HG03039 (cell line): ENCODE results near the gene RREB1.

Source experiments
- ATAC-seq: cut with Tn5 transposase; IDR thresholded peaks from one replicate; pipeline ENCODE4 v1.9.1; 2021; ENCODE audit warnings: mild to moderate bottlenecking, moderate library complexity; ENCODE audit not compliant: unreplicated experiment

Gene RREB1

GRCh38 chr6:7239590-7239948 lies 131.8 kb downstream of the RREB1 start:
- no peak for ATAC-seq

DNA sequence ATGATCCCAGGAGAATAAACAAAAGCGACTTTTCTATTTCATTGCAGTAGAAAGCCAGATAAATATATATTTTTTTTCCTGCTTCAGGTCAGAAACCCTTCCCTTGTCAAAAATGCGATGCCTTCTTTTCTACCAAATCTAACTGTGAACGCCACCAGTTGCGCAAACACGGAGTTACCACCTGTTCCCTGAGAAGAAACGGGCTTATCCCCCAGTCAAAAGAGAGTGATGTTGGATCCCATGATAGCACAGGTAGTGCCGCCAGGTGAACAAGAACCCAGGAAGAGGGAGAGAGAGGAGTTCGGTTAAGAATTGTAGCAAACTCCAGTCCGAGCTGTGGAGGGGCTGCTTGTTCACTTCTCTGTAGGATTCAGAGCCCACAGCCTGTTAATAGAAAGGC lies 132.6 kb downstream of the RREB1 start:
- no peak for ATAC-seq

DNA sequence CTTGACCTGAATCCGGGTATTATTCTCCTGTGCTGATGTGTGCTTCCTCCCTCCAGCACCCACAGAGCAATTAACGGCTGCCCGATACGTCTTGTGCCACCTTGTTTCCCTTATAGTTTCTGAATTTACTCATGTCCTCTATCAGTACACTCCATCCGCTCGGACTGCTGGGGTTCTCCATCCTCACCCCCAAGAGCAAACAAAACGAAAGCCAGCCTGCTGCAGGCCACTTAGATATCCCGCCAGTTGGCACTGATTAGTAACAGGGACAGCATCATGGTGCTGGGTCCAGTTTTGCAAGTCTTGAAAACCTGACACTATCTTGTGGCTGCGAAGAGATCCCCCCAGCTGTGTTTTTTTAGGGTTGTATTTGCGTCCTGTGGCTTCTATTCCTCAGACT lies 133.4 kb downstream of the RREB1 start:
- ATAC-seq, result no peak

DNA sequence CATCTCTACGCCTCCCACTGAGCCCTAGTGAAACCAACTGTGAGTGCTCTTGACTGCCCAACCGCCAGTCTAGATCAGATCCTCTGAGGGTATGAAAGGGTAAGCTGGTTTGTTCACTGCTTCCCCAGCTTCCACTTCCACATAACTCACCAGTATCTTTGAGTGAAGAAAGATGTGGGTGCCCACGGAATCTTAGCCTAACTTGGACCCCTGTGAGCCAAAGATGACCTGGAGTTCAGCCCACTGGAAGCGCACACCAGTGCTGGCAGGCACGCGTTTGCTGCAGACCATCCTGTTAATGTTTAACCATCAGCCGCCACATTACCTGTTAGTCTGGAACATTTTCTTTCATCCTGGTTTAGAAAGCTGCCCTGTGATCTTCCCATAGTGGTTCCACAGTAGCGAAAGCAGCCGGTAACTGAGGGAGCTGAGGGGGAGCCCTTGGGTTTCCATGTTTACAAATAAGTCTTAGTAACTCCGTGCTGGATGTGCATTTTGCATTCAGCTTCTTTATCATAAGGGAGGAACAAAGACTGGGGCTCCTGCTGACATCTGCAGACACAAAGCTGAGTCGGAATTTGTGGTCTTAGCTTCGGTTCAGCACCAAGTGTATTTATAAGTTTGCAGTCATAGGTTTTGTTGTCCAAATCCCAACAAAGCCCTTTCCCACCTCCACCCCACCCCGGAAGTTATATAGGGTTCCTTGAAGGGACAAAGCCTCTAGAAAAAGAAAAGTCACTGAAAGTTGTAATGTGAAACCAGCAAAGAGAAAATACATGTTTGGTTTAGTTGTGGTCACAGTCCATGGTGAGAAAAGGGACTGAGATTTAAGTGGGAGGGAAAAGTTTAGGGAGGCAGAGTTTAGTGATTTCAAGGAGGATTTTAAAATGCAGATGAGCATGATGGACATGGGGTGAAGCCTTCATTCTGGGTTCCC lies 134.2 kb downstream of the RREB1 start:
- ATAC-seq, result no peak

DNA sequence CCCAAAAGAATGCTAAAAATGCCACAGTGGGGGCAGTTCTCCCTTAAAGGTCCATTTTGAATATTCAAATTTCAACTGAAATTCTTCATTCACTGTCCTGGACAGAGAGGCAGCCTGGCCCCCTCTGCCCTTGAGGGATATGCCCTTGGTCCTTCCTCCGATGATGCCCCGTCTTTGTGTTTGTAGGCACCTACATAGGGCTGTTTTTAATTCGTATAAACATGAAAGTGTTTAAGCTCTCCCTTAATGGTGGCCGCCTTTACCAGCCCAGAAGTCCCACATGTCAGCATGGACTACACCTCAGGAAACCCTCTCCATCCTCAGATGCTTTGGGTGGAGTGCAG lies 135.0 kb downstream of the RREB1 start:
- no peak for ATAC-seq

- no peak for ATAC-seq
These were observed 135.6 kb downstream of the RREB1 start for GRCh38 chr6:7243179-7243981.

DNA sequence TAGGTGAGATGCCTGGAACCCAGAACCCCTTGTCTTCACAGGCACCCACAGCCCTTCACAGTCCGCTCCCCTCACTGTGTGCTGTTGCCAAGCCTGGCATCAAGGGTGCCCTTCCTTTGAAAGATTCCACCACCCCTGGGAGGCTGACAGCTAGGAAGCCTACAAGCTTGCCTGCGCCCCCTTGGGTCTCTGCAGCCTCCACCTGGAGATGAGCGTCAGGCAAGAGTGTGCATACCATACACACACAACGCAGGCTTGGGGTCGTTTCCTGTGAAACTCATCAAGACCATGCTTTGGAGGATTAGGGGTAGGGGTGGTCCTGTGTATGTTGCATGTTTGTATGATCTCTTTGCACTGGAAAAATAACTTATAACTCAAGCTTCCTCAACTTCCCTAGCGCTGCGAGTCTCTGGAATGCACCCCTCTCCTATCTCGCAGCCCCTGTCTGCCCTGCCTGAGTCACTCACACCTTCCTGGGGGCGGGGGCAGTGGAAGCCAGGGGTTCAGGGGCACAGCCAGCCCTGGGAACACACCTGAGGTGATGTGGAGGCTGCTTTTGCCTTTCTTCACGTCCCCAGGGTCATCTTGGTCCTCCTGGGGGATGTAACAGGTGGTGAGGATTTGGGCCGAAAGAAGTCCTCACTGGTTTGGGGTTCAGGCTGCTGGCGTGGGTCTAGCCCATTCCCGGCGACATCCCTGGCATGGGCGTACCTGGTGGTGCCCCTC lies 138.1 kb downstream of the RREB1 start:
- no peak for ATAC-seq

- ATAC-seq, result no peak
These were observed 138.8 kb downstream of the RREB1 start for GRCh38 chr6:7246401-7247178.

DNA sequence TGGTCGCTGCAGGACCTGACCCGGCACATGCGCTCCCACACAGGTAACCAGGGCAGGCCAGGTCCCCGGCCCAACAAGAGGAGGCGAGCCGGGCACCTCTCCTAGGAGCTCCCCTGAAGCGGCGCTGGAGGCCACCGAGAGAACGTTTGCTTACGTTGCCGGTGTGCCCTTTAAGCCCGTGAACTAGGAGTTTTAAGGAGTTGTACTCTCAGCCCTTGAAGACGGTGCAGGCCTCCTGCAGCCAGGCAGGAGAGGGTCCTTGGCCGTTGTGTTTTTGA lies 139.4 kb downstream of the RREB1 start:
- ATAC-seq, result no peak

GRCh38 chr6:7247828-7248227 lies 140.1 kb downstream of the RREB1 start:
- ATAC-seq, result no peak

DNA sequence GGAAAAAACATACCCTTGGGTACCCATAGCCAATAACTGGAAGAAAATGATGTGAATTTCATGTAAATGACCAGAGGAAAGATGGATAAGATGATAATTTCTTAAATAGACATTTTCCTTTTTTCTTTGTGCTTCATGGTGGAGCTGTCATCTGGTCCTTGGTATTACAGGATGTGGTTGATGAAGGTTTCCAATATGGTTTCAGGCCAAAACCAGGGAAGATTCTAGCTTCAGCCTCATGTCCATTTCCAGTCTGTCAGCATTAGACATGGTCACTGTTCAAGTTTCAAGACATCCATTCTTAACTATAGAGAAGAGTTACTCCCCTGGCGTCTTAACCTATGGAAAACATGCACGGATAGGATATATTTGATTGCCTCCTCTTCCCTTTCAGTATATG lies 141.6 kb downstream of the RREB1 start:
- no peak for ATAC-seq

DNA sequence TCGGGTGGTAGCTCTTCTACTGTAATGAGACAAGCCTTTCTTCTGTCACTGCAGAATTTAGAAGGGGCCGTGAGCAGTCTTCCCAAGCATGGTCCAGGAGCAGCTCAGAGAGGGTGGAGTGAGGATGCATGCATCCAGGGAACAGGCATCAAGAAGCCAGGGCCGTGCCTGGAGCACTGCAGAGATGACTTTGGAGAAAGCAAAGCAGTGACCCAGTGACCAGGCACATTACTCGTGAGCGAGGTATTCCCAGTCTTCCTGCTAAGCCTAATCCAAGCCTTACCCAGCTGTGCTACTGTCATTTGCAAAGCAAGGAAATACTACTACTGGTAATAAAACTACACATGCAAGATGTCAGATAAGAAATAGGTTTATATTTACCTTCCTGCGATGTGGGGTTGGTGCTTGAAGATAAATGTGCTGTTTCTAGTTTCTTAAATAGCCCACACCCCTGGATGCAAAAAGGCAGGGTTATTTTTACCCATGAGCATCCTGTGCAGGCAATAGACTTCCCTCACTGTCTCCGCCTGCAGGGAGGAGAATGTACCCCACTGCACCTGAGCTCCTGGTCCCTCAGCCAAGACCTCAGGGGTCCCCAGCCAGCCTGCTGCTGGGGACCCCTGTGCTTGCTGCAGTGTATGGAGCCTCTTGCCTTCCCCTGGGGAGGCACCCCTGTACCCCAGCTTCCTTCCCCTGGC lies 142.3 kb downstream of the RREB1 start:
- no peak for ATAC-seq

DNA sequence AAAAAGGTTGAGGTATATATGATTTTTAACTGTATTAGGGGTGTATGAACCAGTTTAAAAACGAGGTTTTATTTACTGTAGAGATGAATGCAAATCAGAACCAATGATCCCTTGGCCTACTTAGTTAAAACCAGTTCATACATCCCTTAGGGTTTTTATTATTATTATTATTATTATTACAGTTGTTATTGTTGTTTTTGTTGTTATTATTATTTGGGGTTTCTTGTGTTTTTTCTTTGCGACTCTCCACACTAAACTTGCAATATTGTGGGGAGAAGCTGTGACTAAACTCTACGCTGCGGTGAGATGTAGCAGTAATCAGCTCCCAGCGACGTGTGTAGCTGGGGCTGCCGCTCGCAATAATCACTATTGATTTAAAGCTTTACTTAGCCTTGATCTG lies 143.1 kb downstream of the RREB1 start:
- no peak for ATAC-seq

GRCh38 chr6:7251646-7252260 lies 144.0 kb downstream of the RREB1 start:
- no peak for ATAC-seq

DNA sequence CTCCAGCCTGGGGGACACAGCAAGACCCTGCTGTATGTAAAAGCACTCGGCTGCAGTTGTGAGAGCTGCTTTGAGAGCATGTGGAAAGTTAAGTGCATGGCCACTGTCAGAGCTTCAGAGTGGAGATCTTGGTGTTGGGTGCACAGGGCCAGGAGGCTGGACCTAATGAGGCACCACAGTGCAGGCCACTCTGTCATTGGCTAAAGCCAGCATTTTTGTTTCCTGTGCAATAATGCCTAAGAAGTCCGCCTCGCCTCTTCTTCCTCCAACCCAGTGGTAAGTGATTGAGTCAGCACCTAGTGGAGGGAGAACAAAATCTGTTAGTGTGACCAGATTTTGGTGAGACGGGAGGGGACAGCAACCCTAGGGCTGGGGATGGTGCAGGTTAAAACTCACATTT lies 144.6 kb downstream of the RREB1 start:
- ATAC-seq, result no peak

DNA sequence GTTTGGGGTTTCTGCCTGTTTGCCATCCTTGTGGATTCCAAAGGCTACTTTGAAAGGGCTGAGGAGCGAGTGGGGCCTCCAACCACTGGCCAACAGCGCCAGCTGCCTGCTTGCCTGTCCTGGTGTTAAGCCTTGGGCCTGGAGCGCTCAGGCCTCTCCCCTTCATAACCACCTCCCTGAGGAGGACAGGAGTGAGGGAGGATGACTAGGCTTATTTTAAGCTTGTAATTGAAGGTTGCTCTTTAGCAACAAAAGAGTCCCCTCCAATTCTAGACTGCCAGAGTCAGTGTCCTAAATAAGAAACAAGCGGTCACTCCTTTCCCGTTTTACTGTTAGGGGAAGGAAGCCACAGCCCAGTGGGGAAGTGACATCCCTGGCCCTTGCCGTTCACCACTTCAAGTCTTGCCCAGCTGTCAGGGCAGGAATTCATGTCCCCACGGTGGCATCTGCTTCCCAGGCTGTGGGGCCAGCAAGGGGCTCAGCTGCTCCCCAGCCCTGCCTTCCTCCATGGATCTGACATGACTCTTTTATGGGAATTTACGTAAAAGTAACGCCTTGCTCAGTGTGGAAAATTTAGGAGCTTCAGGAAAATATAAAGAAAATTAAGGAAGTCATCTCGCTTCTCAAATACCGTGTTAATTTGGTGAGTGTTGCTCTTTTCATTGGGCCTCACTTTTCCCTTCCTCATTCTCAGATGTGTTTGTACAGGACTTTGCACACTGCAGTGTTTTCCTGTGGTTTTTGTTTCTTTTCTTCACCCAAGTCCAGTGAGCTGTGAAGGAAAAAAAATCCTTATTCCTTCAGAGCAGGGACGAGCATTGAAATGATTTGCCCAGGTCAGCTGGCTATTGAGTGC lies 147.4 kb downstream of the RREB1 start:
- ATAC-seq, result no peak

DNA sequence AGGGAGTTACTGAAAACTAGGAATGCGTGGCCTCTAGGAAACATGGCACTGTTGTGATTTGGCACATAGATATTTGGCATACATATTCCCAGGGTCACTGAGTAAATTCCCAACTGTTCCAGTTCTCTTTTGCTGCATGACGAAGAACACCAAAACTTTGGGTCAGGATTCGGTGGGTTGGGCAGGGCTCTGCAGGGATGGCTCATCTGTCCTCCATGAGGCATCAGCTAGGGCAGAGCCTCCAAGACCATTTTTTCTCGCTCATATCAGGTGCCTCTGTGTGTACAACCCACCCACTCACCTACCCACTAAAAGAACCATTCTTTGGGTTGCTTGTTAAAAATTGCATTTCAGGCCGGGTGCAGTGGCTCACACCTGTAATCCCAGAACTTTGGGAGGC lies 148.2 kb downstream of the RREB1 start:
- ATAC-seq, result no peak

DNA sequence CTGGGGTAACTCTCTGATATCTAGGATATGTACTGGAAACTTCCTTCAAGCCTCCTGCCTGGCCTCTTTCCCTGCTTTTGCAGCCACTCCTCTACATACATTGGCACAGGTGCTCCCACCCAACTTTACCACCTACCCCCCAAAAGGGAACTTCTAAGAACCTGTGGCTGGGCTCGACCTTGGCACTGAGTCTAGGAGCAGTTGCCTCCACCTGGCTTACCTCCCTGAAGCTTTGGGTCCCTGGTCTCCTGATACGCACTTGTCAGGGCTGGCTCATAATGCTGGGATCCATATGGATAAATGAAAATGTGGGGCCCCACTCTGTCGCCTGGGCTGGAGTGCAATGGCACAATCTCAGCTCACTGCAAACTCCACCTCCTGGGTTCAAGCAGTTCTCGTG lies 149.0 kb downstream of the RREB1 start:
- ATAC-seq, result no peak
